Measurements from ENCODE around the gene CELSR3.

CELSR3 gene

DNA sequence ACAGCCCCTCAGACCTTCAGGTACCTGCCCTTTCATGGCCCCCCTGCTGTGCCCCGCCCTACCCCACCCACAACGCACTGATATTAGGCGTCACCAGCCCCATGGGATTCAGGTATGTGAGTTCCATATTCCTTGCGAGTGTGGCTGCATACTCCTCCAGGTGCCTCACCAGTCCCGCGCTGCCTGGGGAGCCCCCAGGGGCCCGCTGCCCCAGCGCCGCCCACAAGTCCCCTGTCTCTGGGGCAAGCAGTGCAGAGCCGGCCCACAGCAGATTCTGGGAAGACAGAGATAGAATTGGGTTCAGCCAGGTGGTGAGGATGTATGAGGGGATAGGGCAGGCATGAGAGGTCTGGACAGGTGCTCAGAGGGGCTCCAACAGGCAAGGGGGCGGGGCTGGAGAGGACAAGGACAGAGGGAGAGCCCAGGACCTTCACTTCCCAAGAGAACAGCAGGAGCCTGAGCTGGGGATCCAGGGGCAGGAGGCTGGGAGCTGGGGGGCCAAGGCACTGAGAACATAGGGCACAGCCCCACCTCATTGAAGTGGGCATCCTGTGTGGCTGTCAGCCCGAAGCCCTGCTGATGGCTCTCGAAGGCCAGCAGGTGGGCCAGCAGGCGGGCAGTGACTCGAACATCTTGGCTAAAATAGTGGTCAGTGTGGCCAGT, 14.4 kb downstream of the CELSR3 start:
- H3K27ac ChIP-seq: peak overlapping the region; percentile 39; the same call in 1 of the 2 replicates
- DNase-seq (ENCODE audit: low spot score): no peak
- TF ChIP-seq, protein P1, sequence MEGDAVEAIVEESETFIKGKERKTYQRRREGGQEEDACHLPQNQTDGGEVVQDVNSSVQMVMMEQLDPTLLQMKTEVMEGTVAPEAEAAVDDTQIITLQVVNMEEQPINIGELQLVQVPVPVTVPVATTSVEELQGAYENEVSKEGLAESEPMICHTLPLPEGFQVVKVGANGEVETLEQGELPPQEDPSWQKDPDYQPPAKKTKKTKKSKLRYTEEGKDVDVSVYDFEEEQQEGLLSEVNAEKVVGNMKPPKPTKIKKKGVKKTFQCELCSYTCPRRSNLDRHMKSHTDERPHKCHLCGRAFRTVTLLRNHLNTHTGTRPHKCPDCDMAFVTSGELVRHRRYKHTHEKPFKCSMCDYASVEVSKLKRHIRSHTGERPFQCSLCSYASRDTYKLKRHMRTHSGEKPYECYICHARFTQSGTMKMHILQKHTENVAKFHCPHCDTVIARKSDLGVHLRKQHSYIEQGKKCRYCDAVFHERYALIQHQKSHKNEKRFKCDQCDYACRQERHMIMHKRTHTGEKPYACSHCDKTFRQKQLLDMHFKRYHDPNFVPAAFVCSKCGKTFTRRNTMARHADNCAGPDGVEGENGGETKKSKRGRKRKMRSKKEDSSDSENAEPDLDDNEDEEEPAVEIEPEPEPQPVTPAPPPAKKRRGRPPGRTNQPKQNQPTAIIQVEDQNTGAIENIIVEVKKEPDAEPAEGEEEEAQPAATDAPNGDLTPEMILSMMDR (conservative IDR thresholded peaks at IDR 0.05; ENCODE audit: low read depth): no peak
- CTCF ChIA-PET: interaction anchor here (0.7 kb wide), 1 partner anchor 61 kb away, joined by 3 read pairs; no protein-coding TSS in a partner anchor
- POLR2A ChIA-PET (ENCODE audit: low non-redundant PET): no interaction called here

DNA sequence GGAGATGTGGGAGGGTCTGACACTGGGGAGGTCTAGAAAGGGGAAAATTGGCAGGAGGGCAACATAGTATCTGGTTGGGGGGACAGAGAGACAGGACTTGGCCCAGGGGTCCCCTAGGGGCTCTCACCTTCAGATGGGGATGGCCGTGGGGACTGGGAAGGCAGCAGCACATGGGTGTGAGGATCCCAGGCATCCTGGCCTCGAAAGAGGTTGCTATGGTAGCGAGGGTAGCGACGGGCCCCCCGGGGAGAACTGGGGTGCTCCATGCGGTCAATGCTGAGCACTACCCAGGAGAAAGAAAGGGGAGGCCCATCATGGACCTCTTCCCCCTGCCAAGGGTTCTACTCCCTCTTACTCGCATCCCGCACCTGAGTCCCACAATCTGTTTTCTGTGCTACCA, 15.0 kb downstream of the CELSR3 start:
- DNase-seq (ENCODE audit: low spot score): no peak
- ChIA-PET POLR2A (ENCODE audit: low non-redundant PET) (no interaction called here), CTCF (no interaction called here)
- H3K27ac ChIP-seq: no peak overlapping the region
- TF ChIP-seq, protein P1 (conservative IDR thresholded peaks at IDR 0.05; ENCODE audit: low read depth): no peak

DNA sequence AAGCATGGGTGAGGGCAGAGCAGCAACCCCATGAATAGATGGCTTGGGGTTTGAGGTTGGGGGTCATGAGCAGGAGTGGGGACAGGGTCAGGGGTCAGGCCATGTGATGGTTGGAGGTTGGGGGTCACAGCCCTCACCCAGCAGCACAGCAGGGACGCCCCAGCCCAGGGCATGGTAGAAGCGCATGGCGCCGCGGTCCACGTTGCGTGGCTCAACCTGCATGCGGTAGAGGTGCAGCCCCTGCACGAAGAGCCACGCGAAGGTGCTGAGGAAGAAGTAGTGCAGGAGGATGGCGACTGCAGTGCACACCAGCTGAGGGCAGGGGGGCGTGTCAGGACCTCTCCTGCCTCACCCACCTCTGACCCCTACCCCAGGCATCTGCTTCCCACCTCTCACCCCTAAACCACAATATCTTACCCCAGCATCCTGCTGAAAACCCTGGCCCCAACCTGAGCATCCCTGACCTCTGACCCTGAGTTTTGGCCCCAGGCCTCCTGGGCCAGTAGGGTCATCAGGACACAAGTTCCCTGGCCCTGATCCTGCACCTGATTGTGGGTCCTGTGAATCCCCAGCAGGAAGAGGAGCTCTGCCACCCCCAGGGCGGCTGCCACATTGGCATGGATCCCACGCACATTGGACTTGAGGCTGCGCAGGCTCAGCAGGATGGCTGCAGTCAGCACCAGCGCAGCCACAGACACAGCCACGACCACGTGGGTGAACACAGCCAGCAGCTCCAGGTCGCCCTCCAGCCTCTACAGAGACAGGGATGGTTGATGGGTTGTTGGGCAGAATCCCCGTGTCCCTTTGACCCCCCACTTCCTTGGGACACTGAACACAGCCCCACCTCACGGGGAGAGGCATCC, 17.6 kb downstream of the CELSR3 start:
- DNase-seq (ENCODE audit: low spot score): no peak
- H3K27ac ChIP-seq: no peak overlapping the region; the same call in 1 of the 2 replicates
- CTCF ChIA-PET: no interaction called here
- POLR2A ChIA-PET (ENCODE audit: low non-redundant PET): no interaction called here
- TF ChIP-seq, protein P1 (conservative IDR thresholded peaks at IDR 0.05; ENCODE audit: low read depth): no peak

DNA sequence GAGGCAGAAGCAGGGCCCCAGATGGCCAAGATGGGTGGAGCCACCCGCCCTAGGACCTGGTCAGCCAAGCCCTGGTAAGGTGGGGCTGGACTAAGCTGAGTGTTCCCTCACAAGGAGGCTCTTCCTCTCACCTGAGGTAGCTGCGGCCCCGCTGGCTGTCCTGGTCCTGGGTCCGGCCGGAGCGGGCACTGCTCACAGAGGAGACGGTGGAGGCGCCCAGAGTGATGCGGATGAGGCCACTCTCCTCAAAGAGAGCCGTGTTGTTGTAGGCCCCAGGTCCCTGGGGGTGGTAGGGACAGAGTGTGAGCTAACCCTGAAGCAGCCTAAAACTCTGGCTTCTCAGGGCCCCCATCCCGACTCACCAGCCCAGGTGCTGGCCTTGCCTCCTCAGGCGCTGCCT, 20.1 kb downstream of the CELSR3 start:
- POLR2A ChIA-PET (ENCODE audit: low non-redundant PET): no interaction called here
- CTCF ChIA-PET: no interaction called here
- no peak for DNase-seq (ENCODE audit: low spot score)
- TF ChIP-seq, protein P1 (conservative IDR thresholded peaks at IDR 0.05; ENCODE audit: low read depth): no peak
- peak overlapping the region; percentile 0 for H3K27ac ChIP-seq

DNA sequence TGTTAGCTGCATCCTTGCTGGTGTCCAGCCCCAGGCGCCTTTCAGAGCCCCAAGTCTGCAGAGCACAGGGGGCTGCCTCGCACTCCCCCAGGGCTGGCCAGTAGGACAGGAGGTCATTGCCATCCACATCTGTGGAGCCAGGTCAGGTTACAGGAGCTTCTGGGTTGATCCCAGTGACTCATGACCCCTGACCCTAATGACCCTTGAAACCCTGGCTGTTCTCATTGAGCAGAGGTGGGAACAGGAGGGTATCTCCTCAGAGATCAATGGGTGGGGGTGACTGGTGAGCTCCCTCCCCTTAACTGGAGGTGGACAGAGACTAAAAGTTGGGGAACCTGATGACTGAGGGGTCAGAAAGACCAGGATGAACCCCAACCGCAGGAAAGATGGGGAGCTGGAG, 21.3 kb downstream of the CELSR3 start:
- ChIA-PET CTCF (no interaction called here), POLR2A (ENCODE audit: low non-redundant PET) (no interaction called here)
- DNase-seq (ENCODE audit: low spot score): no peak
- TF ChIP-seq, protein P1 (conservative IDR thresholded peaks at IDR 0.05; ENCODE audit: low read depth): no peak
- H3K27ac ChIP-seq: peak overlapping the region; percentile 14; the same call in 1 of the 2 replicates

DNA sequence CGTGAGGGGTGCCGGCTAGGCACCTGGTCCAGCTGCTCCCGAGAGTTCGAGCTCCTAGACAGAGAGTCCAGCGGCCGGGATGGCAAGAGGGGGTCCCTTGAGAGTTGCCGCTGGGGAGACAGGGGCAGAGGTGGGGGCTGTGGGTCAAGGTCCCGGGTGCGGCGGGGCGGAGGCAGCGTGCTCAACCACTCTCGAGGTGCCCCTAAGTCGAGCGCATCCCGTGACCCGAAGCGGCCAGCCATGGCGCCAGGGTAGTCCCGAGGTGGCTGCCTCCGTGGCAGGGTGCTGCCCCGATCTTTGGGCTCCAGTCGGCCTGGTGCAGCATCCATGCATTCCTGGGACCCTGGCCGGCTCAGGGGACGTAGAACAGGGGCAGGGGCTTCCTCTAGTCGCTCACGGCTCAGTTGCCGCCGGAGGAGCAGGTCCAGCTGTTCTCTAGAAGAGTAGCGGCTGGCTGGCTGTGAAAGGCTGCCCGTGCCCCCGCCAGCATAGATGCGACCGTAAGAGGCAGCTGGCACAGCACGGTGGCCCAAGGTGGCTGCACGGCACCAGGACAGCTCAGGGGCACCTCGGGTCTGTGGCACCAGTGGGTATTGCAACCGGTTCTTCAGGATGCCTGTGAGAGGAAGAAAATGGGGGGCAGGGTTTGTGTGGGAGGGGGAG, 22.6 kb downstream of the CELSR3 start:
- POLR2A ChIA-PET (ENCODE audit: low non-redundant PET): no interaction called here

More for the DNA sequence above, 22.6 kb downstream of the CELSR3 start:
- TF ChIP-seq, protein P1 (conservative IDR thresholded peaks at IDR 0.05; ENCODE audit: low read depth): no peak
- no peak for DNase-seq (ENCODE audit: low spot score)
- CTCF ChIA-PET: no interaction called here
- H3K27ac ChIP-seq: no peak overlapping the region; the same call in 1 of the 2 replicates

Data from RWPE1 (cell line).